Activated naive CD8-positive, alpha-beta T cell treated with anti-CD3 and anti-CD28 coated beads, Interleukin-2, amount 10 ng/mL, durations not matched to agents 7 days and 5 days (primary cell): ENCODE measurements around the gene LITAFD. TPM values are rescaled to one million over a fixed set of nuclear protein-coding genes. Genes with fewer than 3 reads are reported as not detected.
A peak's percentile ranks its signal among the peaks of the same experiment; 100 is the strongest.

Source experiments
- ATAC-seq: fragments of 150-1000 bp; cut with Tn5 transposase; one replicate; pipeline ENCODE4 v1.10.0; 2021; ENCODE audit warnings: low read depth, moderate library complexity
- POLR2A ChIA-PET: fragments of 350-600 bp; sonication (Branson Sonifier 250); formaldehyde crosslinking; loops from one replicate; lab custom pipeline; 2021; ENCODE audit warnings: antibody characterized with exemption; lab: Charles Lee
- DNase-seq: peaks from one replicate; pipeline ENCODE4 v3.0.0; 2021
- H3K27ac Mint-ChIP-seq: one replicate; pipeline ENCODE4 v1.8.0; 2022; ENCODE audit warnings: mild to moderate bottlenecking, mixed read lengths
- H3K27me3 Mint-ChIP-seq: one replicate; pipeline ENCODE4 v1.8.0; 2022; ENCODE audit warnings: mild to moderate bottlenecking, moderate library complexity, mixed read lengths
- H3K36me3 Mint-ChIP-seq: one replicate; pipeline ENCODE4 v1.8.0; 2021; ENCODE audit warnings: mild to moderate bottlenecking, mixed read lengths
- H3K4me1 Mint-ChIP-seq: one replicate; pipeline ENCODE4 v1.8.0; 2021; ENCODE audit warnings: mixed read lengths
- H3K4me3 Mint-ChIP-seq: one replicate; pipeline ENCODE4 v1.8.0; 2022; ENCODE audit warnings: mild to moderate bottlenecking, moderate library complexity, mixed read lengths
- H3K9me3 Mint-ChIP-seq: one replicate; pipeline ENCODE4 v1.8.0; 2021; ENCODE audit warnings: mixed read lengths
- total RNA-seq, 2 experiments: library from RNA; stranded (reverse); gene quantifications; one replicate each; pipeline ENCODE4 v1.2.3, GENCODE V29; 2021

Gene LITAFD
- total RNA-seq, 2 experiments from 2014 or later = not detected

- H3K4me1 Mint-ChIP-seq = no peaks in the 10 kb centered on the region
- no peaks in the 10 kb centered on the region for H3K9me3 Mint-ChIP-seq
- no peak for ATAC-seq
- POLR2A ChIA-PET = no interaction called here
- H3K36me3 Mint-ChIP-seq = peaks cover 37% of the 10 kb centered on the region
- H3K27me3 Mint-ChIP-seq = no peaks in the 10 kb centered on the region
- H3K27ac Mint-ChIP-seq = no peak overlapping the region
- DNase-seq = no peak
- H3K4me3 Mint-ChIP-seq = no peak overlapping the region
Observed at GRCh38 chr16:8898660-8899318, 16.6 kb downstream of the LITAFD start.

- ATAC-seq = no peak
- Mint-ChIP-seq H3K36me3 (peaks cover 37% of the 10 kb centered on the region), H3K27ac (no peak overlapping the region), H3K4me3 (no peak overlapping the region), H3K9me3 (no peaks in the 10 kb centered on the region), H3K4me1 (no peaks in the 10 kb centered on the region), H3K27me3 (no peaks in the 10 kb centered on the region)
- DNase-seq = no peak
- POLR2A ChIA-PET = no interaction called here
Observed at GRCh38 chr16:8899709-8900317, 17.7 kb downstream of the LITAFD start.

- H3K9me3 Mint-ChIP-seq = no peaks in the 10 kb centered on the region
- POLR2A ChIA-PET = no interaction called here
- H3K4me1 Mint-ChIP-seq = no peaks in the 10 kb centered on the region
- H3K36me3 Mint-ChIP-seq = peaks cover 39% of the 10 kb centered on the region
- no peaks in the 10 kb centered on the region for H3K27me3 Mint-ChIP-seq
- H3K4me3 Mint-ChIP-seq = no peak overlapping the region
- no peak for ATAC-seq
- H3K27ac Mint-ChIP-seq = no peak overlapping the region
- DNase-seq = no peak
Observed at GRCh38 chr16:8900343-8900742, 18.2 kb downstream of the LITAFD start.

- no peaks in the 10 kb centered on the region for H3K9me3 Mint-ChIP-seq
- H3K27ac Mint-ChIP-seq = no peak overlapping the region
- POLR2A ChIA-PET = no interaction called here
- ATAC-seq (no peak), DNase-seq (no peak)
- H3K27me3 Mint-ChIP-seq = no peaks in the 10 kb centered on the region
- H3K36me3 Mint-ChIP-seq = peaks cover 44% of the 10 kb centered on the region
- H3K4me1 Mint-ChIP-seq = no peaks in the 10 kb centered on the region
- no peak overlapping the region for H3K4me3 Mint-ChIP-seq
Observed at GRCh38 chr16:8901320-8901861, 19.2 kb downstream of the LITAFD start.

GRCh38 chr16:8903004-8903403 lies 20.9 kb downstream of the LITAFD start:
- H3K9me3 Mint-ChIP-seq = no peaks in the 10 kb centered on the region
- peaks cover 43% of the 10 kb centered on the region for H3K36me3 Mint-ChIP-seq
- ATAC-seq = no peak
- no peak overlapping the region for H3K4me3 Mint-ChIP-seq
- no peak for DNase-seq
- POLR2A ChIA-PET = no interaction called here
- H3K27ac Mint-ChIP-seq = no peak overlapping the region
- H3K4me1 Mint-ChIP-seq = no peaks in the 10 kb centered on the region
- no peaks in the 10 kb centered on the region for H3K27me3 Mint-ChIP-seq

GRCh38 chr16:8904018-8904430 lies 21.9 kb downstream of the LITAFD start:
- ATAC-seq (no peak), DNase-seq (no peak)
- POLR2A ChIA-PET = no interaction called here
- no peaks in the 10 kb centered on the region for H3K27me3 Mint-ChIP-seq
- H3K4me1 Mint-ChIP-seq = peaks cover 6% of the 10 kb centered on the region
- H3K4me3 Mint-ChIP-seq = no peak overlapping the region
- H3K36me3 Mint-ChIP-seq = peaks cover 45% of the 10 kb centered on the region
- no peaks in the 10 kb centered on the region for H3K9me3 Mint-ChIP-seq
- no peak overlapping the region for H3K27ac Mint-ChIP-seq

- DNase-seq = no peak
- Mint-ChIP-seq H3K9me3 (no peaks in the 10 kb centered on the region), H3K4me1 (peaks cover 10% of the 10 kb centered on the region), H3K27me3 (no peaks in the 10 kb centered on the region), H3K27ac (no peak overlapping the region), H3K36me3 (peaks cover 38% of the 10 kb centered on the region), H3K4me3 (no peak overlapping the region)
- POLR2A ChIA-PET = no interaction called here
- ATAC-seq = peak; percentile 45
Observed at GRCh38 chr16:8905168-8905762, 23.1 kb downstream of the LITAFD start.

- Mint-ChIP-seq H3K36me3 (peaks cover 40% of the 10 kb centered on the region), H3K27me3 (no peaks in the 10 kb centered on the region), H3K27ac (no peak overlapping the region), H3K9me3 (no peaks in the 10 kb centered on the region), H3K4me3 (no peak overlapping the region), H3K4me1 (peaks cover 15% of the 10 kb centered on the region)
- DNase-seq = no peak
- no peak for ATAC-seq
- POLR2A ChIA-PET = no interaction called here
Observed at GRCh38 chr16:8905795-8906591, 23.8 kb downstream of the LITAFD start.

- no peak for DNase-seq
- no peaks in the 10 kb centered on the region for H3K27me3 Mint-ChIP-seq
- peaks cover 37% of the 10 kb centered on the region for H3K36me3 Mint-ChIP-seq
- H3K4me1 Mint-ChIP-seq = peaks cover 23% of the 10 kb centered on the region
- H3K9me3 Mint-ChIP-seq = no peaks in the 10 kb centered on the region
- POLR2A ChIA-PET = no interaction called here
- no peak for ATAC-seq
- no peak overlapping the region for H3K27ac Mint-ChIP-seq
- no peak overlapping the region for H3K4me3 Mint-ChIP-seq
Observed at GRCh38 chr16:8907096-8907495, 24.9 kb downstream of the LITAFD start.

- H3K4me3 Mint-ChIP-seq = no peak overlapping the region
- POLR2A ChIA-PET = interaction anchor here (0.8 to 1.0 kb wide), 2 partner anchors 100 to 183 kb away, joined by 3 read pairs; no protein-coding TSS in a partner anchor
- ATAC-seq (peak; percentile 31), DNase-seq (no peak)
- H3K27ac Mint-ChIP-seq = peak overlapping the region; percentile 59
- peaks cover 32% of the 10 kb centered on the region for H3K36me3 Mint-ChIP-seq
- H3K9me3 Mint-ChIP-seq = no peaks in the 10 kb centered on the region
- peaks cover 34% of the 10 kb centered on the region for H3K4me1 Mint-ChIP-seq
- no peaks in the 10 kb centered on the region for H3K27me3 Mint-ChIP-seq
Observed at GRCh38 chr16:8908810-8909468, 26.8 kb downstream of the LITAFD start.

GRCh38 chr16:8910811-8911210 lies 28.7 kb downstream of the LITAFD start:
- Mint-ChIP-seq H3K9me3 (no peaks in the 10 kb centered on the region), H3K36me3 (peaks cover 30% of the 10 kb centered on the region), H3K4me3 (no peak overlapping the region), H3K27ac (no peak overlapping the region), H3K27me3 (no peaks in the 10 kb centered on the region), H3K4me1 (peaks cover 43% of the 10 kb centered on the region)
- POLR2A ChIA-PET = no interaction called here
- DNase-seq (no peak), ATAC-seq (no peak)

- Mint-ChIP-seq H3K27ac (no peak overlapping the region), H3K4me1 (peaks cover 53% of the 10 kb centered on the region), H3K4me3 (no peak overlapping the region), H3K27me3 (no peaks in the 10 kb centered on the region), H3K9me3 (no peaks in the 10 kb centered on the region), H3K36me3 (peaks cover 41% of the 10 kb centered on the region)
- DNase-seq = no peak
- POLR2A ChIA-PET = no interaction called here
- ATAC-seq = no peak
Observed at GRCh38 chr16:8912793-8913192, 30.6 kb downstream of the LITAFD start.

GRCh38 chr16:8914098-8914497 lies 31.9 kb downstream of the LITAFD start:
- H3K4me3 Mint-ChIP-seq = no peak overlapping the region
- no peak for DNase-seq
- no peak for ATAC-seq
- no peaks in the 10 kb centered on the region for H3K27me3 Mint-ChIP-seq
- peaks cover 52% of the 10 kb centered on the region for H3K4me1 Mint-ChIP-seq
- peaks cover 44% of the 10 kb centered on the region for H3K36me3 Mint-ChIP-seq
- H3K27ac Mint-ChIP-seq = no peak overlapping the region
- H3K9me3 Mint-ChIP-seq = no peaks in the 10 kb centered on the region
- POLR2A ChIA-PET = interaction anchor here (0.7 kb wide), 1 partner anchor 236 kb away, joined by 3 read pairs; no protein-coding TSS in a partner anchor
